HFF-Myc (cell line): ENCODE measurements around the gene ALPP.
"Not testable (repeated sequence)": the region's sequence is repeated elsewhere in the genome, so short reads cannot be mapped to it uniquely, and the experiment has no call there.

Source experiments
- DNase-seq: peaks from one replicate; pipeline ENCODE4 v3.0.0-alpha.2; 2011; ENCODE audit warnings: low read depth; ENCODE audit errors: extremely low read depth
- H3K4me3 ChIP-seq: replicated peaks from 2 replicates; pipeline ENCODE4 v1.5.1; 2011; ENCODE audit warnings: low read depth, mild to moderate bottlenecking, control low read depth, low read length
- CTCF ChIP-seq: IDR thresholded peaks from 2 replicates; pipeline ENCODE4 v1.5.1; 2012; ENCODE audit warnings: mild to moderate bottlenecking, low read depth, low read length, control low read depth; ENCODE audit errors: missing control alignments

Gene ALPP

DNA sequence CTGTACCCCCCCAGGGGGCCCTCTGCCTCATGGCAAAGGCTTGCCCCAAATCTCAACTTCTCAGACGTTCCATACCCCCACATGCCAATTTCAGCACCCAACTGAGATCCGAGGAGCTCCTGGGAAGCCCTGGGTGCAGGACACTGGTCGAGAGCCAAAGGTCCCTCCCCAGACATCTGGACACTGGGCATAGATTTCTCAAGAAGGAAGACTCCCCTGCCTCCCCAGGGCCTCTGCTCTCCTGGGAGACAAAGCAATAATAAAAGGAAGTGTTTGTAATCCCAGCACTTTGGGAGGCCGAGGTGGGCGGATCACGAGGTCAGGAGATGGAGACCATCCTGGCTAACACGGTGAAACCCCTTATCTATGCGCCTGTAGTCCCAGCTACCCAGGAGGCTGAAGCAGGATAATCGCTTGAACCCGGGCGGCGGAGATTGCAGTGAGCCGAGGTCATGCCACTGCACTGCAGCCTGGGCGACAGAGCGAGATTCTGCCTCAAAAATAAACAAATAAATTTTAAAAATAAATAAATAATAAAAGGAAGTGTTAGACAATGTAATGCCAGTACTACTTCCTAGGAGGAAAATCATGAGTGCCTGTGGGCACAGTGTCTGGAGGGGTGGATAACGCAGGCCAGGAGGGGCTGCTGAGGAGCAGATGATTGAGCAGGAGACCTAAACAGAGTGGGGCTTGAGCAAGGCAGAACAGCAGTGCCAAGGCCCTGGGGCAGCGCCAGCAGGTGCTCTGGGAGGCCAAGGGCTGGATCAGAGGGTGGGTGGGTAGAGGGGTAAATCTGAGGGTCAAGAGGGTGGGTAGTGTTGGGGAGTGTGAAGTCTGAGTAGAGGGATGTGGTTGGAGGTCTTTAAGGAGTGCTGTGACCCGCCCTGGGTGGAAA lies 4.0 kb downstream of the ALPP start:
- DNase-seq = no peak
- no peak overlapping the region for H3K4me3 ChIP-seq
- no peak for TF ChIP-seq CTCF

GRCh38 chr2:232384466-232384865 lies 5.9 kb downstream of the ALPP start:
- no peak for DNase-seq
- no peak overlapping the region for H3K4me3 ChIP-seq
- TF ChIP-seq CTCF = no peak

DNA sequence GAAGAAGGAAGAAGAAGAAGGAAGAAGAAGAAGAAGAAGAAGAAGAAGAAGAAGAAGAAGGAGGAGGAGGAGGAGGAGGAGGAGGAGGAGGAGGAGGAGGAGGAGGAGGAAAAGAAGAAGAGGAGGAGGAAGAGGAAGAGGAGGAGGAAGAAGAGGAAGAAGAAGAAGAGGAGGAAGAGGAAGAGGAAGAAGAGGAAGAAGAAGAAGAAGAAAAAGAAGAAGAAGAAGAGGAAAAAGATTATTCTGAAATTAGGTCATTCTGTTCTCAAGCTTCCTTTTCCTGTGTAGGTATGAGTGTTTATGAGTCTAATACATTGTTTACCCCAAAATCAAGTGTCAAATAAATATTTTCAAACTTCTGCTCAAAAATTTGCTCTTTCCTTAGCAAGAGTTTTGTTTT lies 6.5 kb downstream of the ALPP start:
- not testable (repeated sequence) for DNase-seq, H3K4me3 ChIP-seq

- TF ChIP-seq CTCF = no peak
- DNase-seq = peak; percentile 91
- 0 out of 2 replicates have a peak overlapping the region, but pooled peaks have one; percentile 2 for H3K4me3 ChIP-seq
These were observed 7.3 kb downstream of the ALPP start for GRCh38 chr2:232385660-232386489.

- H3K4me3 ChIP-seq = 0 out of 2 replicates have a peak overlapping the region, but pooled peaks have one; percentile 2
- no peak for TF ChIP-seq CTCF
- no peak for DNase-seq
These were observed 7.9 kb downstream of the ALPP start for GRCh38 chr2:232386490-232386739.

GRCh38 chr2:232386740-232387450 lies 8.3 kb downstream of the ALPP start:
- DNase-seq = no peak
- H3K4me3 ChIP-seq = no peak overlapping the region
- no peak for TF ChIP-seq CTCF
